GM10266 (cell line): ENCODE results near the gene VAMP8.
A peak's percentile ranks its signal among the peaks of the same experiment; 100 is the strongest.

ENCODE experiments used
- DNase-seq: peaks from one replicate; pipeline ENCODE4 v3.0.0; 2012; ENCODE audit errors: extremely low spot score
- CTCF ChIP-seq: IDR thresholded peaks from 2 replicates; pipeline ENCODE4 v1.5.1; 2012; ENCODE audit warnings: mild to moderate bottlenecking, low read depth; ENCODE audit not compliant: control insufficient read depth, insufficient read depth; ENCODE audit errors: missing control alignments

Gene VAMP8

DNA sequence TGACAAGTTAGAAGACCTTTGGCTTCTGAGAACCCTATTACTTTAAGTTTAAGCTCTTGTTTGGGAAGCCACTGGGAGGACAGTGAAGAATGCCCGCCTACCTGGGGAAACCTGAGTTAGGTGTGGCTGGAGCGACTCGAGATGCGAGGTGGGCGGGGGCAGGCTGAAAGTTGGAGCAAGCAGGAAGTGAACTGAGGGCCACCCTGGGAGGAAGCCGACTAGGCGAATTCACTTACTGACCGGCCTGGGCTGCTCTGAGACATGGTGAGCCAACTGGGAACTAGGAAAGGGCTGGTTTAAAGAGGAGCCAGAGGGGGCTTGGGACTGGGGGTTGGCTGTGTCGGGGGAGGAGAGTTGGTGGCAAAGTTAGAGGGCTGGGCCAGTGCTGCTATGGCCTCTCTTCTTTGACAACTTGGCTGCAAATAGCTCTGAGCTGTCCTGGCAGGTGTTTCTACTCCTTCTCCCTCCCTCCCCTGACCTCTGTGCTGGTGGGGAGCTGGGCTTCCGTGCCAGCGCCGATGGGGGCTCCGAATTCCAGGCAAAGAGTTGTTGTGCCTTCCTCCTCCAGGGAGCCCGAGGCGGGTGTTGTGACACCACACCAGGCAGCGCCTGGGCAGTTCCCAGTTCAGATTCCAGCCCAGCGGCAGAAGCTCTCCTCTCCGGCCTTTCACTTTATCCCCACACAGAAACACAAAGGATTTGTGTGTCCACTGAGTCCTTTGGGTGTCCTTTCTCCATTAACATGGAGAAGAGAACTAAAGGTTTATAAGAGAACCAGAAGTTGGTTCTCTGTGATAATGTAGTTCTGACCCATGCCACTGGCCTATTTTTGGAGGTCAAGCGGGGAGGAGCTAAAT, at the start of gene VAMP8:
VAMP8 (plus strand) TSS at position 201 of the 857 bp plus-strand sequence; CDS start at position 262, 61 bp downstream.
- no peak for TF ChIP-seq CTCF
- peak; percentile 73 for DNase-seq

GRCh38 chr2:85527787-85528186, 49.6 kb upstream of the VAMP8 start:
- TF ChIP-seq CTCF, result no peak
- DNase-seq, result no peak

GRCh38 chr2:85528355-85528754, 49.0 kb upstream of the VAMP8 start:
- DNase-seq, result no peak
- no peak for TF ChIP-seq CTCF

DNA sequence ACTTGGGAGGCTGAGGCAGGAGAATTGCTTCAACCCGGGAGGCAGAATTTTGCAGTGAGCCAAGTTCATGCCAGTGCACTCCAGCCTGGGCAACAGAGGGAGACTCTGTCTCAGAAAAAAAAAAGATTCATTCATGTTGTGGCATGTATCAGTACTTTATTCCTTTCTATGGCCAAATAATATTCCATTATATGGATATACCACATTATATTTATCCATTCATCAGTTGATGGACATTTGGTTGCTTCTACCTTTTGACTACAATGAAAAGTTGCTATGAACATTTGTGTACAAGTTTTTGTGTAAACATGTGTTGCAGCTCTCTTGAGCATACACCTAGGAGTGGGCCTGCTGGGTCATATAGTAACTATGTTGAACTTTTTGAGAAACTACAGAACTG, 47.6 kb upstream of the VAMP8 start:
- DNase-seq, result no peak
- no peak for TF ChIP-seq CTCF

GRCh38 chr2:85531589-85531988, 45.8 kb upstream of the VAMP8 start:
- DNase-seq, result no peak
- no peak for TF ChIP-seq CTCF

DNA sequence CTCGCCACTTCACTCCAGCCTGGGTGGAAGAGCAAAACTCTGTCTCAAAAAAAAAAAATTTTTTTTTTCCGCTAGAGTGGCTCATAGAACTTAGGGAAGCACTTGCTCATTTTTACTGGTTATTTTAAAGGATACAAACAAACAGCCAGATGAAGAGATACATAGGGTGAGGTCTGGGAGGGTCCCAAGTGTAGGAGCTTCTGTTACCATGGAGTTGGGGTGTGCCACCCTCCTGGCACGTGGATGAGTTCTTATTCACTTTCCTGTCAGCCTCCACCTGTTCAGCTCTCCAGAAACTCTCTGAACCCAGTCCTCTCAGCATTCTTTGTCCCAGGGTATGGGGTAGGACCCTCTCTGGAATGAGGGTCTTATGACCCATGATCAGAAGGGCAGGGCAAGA, 43.3 kb upstream of the VAMP8 start:
- no peak for DNase-seq
- no peak for TF ChIP-seq CTCF

DNA sequence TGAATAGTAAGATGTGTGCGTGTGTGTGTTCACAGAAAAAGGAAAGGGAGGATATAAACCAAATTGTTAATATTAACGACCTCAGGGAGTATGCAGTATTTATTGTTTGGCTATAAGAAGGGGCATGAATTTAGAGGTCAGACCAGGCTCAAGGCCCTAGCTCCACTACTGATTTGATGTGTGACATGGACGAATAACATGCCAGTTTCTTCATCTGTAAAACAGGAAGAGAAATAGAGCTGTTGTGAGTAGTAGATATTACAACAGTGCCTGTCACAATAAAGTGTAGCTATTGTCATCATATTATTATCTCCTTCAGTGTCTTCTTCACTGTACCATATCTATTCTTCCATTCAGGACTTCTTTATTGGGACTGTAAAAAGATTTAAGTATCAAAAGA, 42.5 kb upstream of the VAMP8 start:
- no peak for TF ChIP-seq CTCF
- no peak for DNase-seq
